Cardiac fibroblast (primary cell): Measurements from ENCODE around the gene ITIH1.

ENCODE experiments used
- DNase-seq, 2 donors: peaks; one replicate each; pipeline versions ENCODE4 v3.0.0 to v3.0.0-alpha.2; 2010; ENCODE audit warnings: low read depth in 2 of 2
- H3K4me3 ChIP-seq, 2 donors: replicated peaks in 1 of 2; 1 replicate in 1 of 2; 2 replicates in 1 of 2; pipeline ENCODE4 v1.5.1; 2011; ENCODE audit warnings: low read depth in 2 of 2, low read length in 2 of 2, mild to moderate bottlenecking in 2 of 2, moderate library complexity in 1 of 2
- TF ChIP-seq, protein P1 (sequence below): IDR thresholded peaks from one replicate; pipeline ENCODE4 v1.5.1; 2011; ENCODE audit warnings: low read depth, mild to moderate bottlenecking, low read length, inconsistent platforms

ITIH1 gene

DNA sequence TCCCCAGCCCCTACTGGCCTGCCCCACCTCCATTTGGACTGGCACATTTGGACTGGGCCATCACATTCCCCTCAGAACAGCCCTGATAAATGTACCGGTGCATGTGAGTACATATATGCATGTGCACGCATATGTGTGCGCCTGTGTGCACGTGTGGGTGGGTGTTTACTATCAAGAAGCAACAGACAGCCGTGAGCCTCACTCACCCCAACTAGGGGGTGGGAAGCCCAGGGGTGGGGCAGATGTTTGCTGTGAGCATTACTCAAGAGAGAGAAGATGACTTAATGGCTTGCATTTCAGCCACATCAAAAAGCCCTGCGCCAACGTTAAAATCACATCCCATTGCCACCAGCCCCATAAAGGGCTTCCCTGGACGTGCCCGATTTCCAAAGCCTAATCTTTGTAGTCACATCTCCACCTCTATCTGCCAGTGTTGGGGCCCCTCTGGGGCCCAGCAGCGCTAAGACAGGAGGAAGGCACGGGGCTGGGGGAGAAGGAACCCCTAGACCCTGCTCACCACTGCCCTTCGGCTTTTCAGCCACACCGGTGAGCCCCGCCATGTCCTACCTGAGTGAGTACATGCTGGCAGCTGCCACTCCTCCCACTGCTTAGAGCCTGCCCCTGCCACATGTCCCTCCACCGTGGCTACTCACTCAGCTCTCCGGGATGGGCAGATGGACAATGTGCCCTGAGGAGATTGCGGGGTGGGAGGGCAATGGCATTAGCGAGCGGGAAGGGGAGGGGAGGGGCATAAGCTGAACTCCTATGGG lies 28.1 kb downstream of the ITIH1 start:
- TF ChIP-seq, protein P1, sequence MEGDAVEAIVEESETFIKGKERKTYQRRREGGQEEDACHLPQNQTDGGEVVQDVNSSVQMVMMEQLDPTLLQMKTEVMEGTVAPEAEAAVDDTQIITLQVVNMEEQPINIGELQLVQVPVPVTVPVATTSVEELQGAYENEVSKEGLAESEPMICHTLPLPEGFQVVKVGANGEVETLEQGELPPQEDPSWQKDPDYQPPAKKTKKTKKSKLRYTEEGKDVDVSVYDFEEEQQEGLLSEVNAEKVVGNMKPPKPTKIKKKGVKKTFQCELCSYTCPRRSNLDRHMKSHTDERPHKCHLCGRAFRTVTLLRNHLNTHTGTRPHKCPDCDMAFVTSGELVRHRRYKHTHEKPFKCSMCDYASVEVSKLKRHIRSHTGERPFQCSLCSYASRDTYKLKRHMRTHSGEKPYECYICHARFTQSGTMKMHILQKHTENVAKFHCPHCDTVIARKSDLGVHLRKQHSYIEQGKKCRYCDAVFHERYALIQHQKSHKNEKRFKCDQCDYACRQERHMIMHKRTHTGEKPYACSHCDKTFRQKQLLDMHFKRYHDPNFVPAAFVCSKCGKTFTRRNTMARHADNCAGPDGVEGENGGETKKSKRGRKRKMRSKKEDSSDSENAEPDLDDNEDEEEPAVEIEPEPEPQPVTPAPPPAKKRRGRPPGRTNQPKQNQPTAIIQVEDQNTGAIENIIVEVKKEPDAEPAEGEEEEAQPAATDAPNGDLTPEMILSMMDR: no peak
- no peak overlapping the region for H3K4me3 ChIP-seq
- DNase-seq: no peak

DNA sequence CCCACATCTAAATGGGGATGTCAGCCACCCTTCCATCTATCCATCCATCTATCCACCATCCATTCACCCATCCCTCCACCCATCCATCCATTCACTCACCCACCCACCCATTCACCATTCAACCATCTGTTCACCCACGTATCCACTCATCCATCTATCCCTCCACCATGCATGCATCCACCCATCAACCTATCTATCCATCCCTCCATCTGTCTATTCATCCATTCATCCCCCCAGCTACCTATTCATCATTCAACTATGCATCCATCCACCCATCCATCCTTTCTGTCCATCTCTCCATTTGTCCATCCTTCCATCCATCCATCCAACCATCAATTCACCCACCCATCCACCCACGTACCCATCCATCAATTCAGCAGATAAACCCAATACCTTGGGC lies 31.8 kb downstream of the ITIH1 start:
- H3K4me3 ChIP-seq: no peak overlapping the region
- no peak for DNase-seq
- TF ChIP-seq, protein P1: no peak

DNA sequence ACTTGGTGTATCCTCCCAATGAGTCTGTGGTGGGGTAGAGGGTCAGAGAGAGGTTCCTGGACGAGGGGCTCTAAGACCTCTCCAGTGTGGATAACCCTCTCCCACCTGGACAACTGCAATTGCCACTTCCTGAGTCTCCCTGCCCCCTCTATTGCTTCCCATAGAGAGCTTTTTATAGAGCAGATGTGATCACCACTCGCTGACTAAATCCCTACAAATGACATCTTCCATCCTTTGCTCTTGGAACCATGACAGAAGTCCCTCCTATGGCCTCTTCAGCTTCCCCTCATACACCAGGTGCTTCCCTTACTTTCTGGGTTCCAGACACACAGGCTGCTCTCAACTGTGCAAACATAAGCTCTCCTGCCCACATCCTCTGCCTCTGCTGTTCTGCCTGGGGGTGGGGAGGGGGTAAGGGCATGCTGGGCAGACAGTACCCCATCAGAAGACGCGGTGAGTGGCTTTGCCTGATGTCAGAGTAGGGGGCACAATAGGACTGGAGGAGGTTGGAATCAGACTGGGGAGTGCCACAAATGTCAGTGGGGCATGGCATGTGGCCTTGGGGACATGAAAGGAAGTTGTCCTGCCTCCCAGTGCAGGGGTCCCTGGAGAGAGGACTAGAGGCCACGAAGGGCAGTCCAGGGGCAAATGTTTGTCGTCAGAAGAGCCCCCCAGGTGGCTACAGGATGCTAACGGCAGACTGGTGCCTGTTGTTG lies 32.4 kb downstream of the ITIH1 start:
- DNase-seq: no peak
- TF ChIP-seq, protein P1: no peak
- no peak overlapping the region for H3K4me3 ChIP-seq

DNA sequence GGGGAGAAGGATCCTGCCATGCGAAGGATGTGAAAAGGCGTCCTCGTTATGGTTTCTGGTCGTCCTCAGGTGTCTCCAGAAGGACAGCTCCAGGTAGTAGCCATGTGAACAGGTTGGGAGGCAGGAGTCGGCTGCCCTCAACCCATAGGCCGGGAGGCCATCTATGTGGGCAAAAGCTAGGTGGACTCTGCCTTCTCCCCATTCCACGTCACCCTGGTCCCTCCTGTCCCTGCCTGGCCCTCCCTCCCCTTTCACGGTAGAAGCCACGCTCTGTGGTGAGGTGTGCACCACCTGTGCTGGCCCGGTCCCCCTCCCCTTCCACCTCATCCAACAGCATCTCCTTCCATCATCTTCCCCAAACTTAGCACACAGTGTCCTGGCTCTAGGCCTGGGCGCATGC lies 33.5 kb downstream of the ITIH1 start:
- H3K4me3 ChIP-seq: no peak overlapping the region
- TF ChIP-seq, protein P1: no peak
- no peak for DNase-seq

DNA sequence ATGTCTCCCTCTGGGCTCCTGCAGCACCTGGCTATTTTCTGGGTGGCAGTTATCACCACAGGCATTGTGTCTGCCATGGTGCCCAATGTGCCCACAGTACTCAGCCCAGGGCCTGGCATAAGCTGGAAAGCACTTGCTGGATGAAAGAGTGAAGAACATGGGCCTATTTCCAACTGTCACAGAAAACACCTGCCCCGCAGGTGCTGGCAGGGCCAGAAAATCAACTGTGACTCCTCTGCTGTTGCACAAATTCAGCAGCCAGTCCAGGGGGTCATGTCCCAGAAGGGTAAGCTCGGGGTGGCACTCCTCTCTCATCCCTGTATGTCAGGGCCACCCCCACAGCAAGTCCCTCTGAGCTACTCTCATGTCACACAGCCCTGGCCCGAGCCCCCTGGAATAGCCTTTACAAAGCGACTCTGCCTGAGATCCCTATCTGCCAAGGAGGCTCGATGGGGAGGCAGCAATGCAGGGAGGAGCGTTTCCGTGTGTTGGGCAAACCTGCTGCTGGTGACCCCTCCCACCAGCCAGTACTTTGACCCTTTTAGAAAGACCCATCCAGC lies 34.1 kb downstream of the ITIH1 start:
- no peak overlapping the region for H3K4me3 ChIP-seq
- TF ChIP-seq, protein P1: no peak
- DNase-seq: no peak

DNA sequence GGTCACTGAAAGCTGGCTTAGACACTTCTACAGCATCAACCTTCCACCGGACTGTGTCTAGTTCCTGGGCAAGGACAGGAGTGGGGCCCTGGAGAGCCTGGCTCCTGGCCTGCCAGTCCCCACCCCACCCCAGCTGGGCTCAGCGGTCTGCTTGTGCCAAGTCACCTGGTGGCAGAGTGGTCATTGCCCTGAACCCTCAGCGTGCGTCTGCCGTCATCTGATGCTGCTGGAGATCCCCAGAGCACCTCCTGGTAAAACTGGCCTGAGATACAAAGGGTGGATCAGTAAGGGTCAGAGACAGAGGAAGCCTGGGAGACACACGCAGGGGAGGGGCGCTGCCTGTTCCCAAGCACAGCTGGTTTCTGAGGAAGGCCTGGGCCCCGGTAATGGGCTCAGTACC lies 36.4 kb downstream of the ITIH1 start:
- TF ChIP-seq, protein P1: no peak
- H3K4me3 ChIP-seq: no peak overlapping the region
- DNase-seq: no peak
